Left renal pelvis (tissue), 4 donors: ENCODE data around the gene MORN3. TPM values are rescaled to one million over a fixed set of nuclear protein-coding genes. Genes with fewer than 3 reads are reported as not detected.
"Not testable (repeated sequence)": the region's sequence is repeated elsewhere in the genome, so short reads cannot be mapped to it uniquely, and the experiment has no call there.

ENCODE experiments used
- DNase-seq, 4 donors: peaks; one replicate each; pipeline ENCODE4 v3.0.0-alpha.2; 2013; ENCODE audit warnings: low read depth in 4 of 4, low spot score in 3 of 4
- polyA plus RNA-seq, 4 donors: library from polyadenylated mRNA; unstranded; fragments of 120-200 nt; gene quantifications; one replicate each; pipeline ENCODE4 v1.2.1, GENCODE V29; 2013; ENCODE audit not compliant: insufficient read length in 4 of 4

Gene MORN3
- polyA plus RNA-seq, 4 donors = 0.40 to 1.9 (median 1.7) TPM

- DNase-seq = no peak
These were observed 23.8 kb upstream of the MORN3 start for GRCh38 chr12:121693155-121693687.

DNA sequence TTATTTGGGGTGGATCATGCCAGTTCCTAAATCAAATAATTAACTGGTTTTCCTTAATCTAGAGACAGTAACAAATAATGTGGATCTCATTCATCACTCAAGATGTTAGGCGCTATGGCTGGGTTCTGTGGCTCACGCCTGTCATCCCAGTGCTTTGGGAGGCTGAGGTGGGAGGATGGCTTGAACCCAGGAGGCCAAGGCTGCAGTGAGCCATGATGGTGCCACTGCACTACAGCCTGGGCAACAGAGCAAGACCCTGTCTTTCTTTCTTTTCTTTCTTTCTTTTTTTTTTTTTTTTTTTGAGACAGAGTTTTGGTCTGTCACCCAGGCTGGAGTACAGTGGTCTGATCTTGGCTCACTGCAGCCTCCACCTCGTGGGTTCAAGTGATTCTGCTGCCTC is 23.3 kb upstream of the MORN3 start:
- not testable (repeated sequence) for DNase-seq

GRCh38 chr12:121689430-121689829 is 20.0 kb upstream of the MORN3 start:
- DNase-seq = no peak

DNA sequence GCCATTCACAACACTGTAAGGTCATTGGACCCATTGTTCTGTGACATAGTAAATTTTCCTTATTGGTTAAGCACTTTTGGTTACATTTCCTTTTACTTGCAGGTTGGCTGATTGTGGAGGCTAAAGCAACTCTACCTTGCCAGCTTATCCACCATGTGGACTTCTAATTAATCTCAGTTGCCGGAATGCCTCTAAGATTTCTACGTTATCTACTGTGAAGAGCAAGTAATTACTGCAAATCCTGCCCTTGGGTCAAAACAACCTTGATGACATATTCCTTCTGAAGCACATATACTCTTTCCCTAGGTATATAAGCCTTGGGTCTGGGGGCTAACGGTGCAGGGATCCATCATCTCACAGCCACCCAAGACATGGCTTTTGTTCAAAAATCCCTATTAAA is 19.5 kb upstream of the MORN3 start:
- no peak for DNase-seq

DNA sequence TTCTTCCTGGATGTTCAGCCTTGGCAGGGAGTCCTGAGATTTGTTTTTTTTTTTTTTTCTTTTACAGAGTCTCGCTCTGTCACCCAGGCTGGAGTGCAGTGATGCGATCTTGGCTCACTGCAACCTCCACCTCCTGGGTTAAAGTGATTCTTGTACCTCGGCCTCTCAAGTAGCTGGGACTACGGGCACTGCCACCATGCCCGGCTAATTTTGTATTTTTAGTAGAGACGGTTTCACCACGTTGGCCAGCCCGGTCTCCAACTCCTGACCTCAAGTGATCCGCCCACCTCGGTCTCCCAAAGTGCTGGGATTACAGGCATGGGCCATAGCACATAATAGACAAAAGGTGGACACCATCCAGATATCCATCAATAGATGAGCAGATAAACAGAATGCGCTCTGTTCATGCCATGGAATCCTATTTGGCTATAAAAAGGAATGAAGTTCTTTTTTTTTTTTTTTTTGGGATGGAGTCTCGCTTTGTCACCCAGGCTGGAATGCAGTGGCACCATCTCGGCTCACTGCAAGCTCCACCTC is 10.3 kb upstream of the MORN3 start:
- not testable (repeated sequence) for DNase-seq

GRCh38 chr12:121678716-121679300 is 9.4 kb upstream of the MORN3 start:
- DNase-seq = no peak

DNA sequence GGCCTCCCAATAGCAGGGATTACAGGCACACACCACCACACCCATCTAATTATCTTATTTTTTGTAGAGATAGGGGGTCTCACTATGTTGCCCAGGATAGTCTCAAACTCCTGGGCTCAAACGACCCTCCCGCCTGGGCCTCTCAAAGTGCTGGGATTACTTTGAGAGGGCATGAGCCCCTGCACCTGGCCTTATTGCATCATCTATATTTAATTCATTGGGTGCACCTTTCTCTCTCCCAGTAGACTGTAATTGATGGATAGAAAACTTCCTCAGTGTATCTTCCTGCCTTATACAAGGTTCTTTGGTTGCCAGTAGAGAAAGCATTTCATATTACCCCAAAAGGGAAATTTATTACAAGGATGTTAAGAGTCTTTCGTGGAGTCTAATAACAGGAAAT is 8.9 kb upstream of the MORN3 start:
- DNase-seq = no peak

DNA sequence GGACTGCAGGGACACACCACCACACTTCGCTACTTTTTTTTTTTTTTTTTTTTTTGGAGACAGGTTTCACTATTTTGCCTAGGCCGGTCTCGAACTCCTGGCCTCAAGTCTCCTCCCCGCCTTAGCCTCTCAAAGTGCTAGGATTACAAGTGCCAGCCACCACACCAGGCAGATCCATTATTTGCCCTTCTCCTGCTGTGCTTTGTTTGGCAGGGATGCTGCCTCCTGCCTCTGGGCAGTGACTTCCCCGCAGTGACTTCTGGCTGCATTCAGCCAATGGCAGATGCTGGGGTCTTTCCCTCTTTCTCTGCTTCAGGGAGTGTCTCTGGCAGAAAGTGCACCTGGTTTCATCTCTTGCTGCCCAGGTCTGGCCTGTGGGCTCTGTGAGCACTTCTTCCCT is 6.7 kb upstream of the MORN3 start:
- DNase-seq = no peak

DNA sequence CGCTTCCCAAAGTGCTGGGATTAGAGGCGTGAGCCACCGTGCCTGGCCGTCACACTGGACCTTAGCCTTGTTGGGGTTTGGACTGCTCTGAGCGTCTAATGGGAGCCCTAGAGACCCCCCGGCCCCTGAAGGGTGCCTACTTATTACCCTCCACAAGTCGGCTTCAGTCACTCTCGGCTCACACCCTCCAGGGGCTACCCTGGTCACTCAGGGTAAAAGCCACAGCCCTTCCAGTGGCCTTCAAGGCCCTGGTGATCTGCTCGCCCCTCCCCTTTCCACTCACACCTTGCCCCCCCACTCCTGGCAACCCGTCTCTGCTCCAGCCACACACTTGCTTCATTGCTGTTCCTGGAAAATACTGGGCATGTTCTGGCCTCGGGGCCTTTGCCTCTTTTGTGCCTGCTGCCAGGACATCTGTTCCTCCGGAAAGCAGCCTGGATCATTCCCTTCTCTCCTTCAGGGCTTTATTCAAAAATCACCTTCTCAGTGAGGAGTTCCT is 3.6 kb upstream of the MORN3 start:
- no peak for DNase-seq

- no peak for DNase-seq
These were observed 519 bp downstream of the MORN3 start for GRCh38 chr12:121668750-121669520.

GRCh38 chr12:121666829-121667228 is 2.6 kb downstream of the MORN3 start:
- not testable (repeated sequence) for DNase-seq

- DNase-seq = no peak
These were observed 5.9 kb downstream of the MORN3 start for GRCh38 chr12:121663610-121663929.

GRCh38 chr12:121661353-121662105 is 7.9 kb downstream of the MORN3 start:
- not testable (repeated sequence) for DNase-seq

- no peak for DNase-seq
These were observed 12.0 kb downstream of the MORN3 start for GRCh38 chr12:121657305-121658008.

- no peak for DNase-seq
These were observed 13.3 kb downstream of the MORN3 start for GRCh38 chr12:121656122-121656521.

DNA sequence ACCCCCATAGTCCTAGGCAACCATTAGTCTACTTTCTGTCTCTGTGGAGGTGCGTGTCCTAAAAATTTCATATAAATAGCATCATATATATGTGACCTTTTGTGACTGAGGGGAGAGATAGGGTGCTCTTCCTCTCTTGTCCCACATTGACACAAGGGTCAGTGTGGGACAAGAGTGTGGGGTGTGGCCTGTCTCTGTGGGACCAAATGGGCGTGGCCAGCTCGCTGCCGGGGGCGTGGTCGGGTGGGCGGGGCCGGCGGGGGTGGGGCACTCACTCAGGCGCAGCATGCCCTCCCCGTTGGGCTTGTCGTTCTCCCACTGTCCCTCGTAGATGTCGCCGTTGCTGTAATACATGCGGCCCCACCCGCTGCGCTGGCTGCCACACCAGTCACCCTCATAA is 15.5 kb downstream of the MORN3 start:
- DNase-seq = no peak

GRCh38 chr12:121652767-121653497 is 16.5 kb downstream of the MORN3 start:
- DNase-seq = no peak

DNA sequence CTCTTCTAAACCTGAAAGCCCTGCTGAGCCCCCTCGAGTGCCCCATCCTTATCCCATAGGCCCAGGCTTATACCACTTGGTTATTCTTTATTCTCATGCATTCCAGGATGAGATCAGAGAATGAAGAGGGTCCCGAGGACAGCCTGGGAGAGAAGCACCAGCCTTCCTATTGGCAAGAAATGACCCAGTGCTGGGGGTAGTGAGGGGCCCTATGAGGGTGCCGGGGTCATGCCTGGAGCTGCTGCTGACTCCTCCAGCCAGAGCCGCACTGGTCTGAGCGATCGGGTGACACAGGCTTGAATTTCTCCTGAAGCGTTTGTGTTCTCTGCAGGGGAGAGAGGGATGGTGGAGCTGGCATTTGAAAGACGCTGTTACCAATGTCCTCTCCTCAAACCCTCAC is 18.1 kb downstream of the MORN3 start:
- no peak for DNase-seq

DNA sequence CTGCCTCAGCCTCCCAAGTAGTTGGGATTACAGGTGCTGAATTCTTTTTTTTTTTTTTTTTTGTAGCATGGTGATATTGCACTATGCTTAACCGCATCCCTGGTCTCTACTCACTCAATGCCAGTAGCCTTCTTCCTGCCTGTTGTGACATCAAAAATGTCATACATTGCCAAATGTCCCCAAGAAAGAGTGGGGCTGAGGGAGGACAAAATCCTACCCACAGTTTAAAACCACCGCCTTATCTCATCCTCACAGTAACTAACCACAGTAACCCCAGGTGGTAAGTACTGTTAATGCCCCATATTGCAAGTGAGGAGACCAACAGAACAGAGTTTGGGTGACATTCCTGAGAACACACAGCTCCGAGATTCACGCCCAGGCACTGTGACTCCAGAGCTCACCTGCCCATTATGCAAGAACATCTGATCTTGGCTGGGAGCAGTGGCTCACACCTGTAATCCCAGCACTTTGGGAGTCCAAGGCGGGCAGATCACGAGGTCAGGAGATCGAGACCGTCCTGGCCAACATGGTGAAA is 19.6 kb downstream of the MORN3 start:
- DNase-seq = no peak

- DNase-seq = no peak
These were observed 20.1 kb downstream of the MORN3 start for GRCh38 chr12:121649322-121649721.
